SK-N-SH (cell line): ENCODE data around the gene GIGYF1. TPM values are rescaled to one million over a fixed set of nuclear protein-coding genes. Genes with fewer than 3 reads are reported as not detected.
"Not testable (repeated sequence)": the region's sequence is repeated elsewhere in the genome, so short reads cannot be mapped to it uniquely, and the experiment has no call there.

Experiments used
- CTCF ChIA-PET: fragments of 300-600, 350-600 bp; formaldehyde crosslinking; extraction: SDS; loops from one replicate; lab custom pipeline; 2021; lab: Yijun Ruan, JAX
- POLR2A ChIA-PET: fragments of 350-600 bp; sonication (Branson Sonifier 250); formaldehyde crosslinking; extraction: SDS; loops from one replicate; lab custom pipeline; 2020; ENCODE audit warnings: antibody characterized with exemption, inconsistent platforms; lab: Yijun Ruan, JAX
- DNase-seq: peaks from one replicate; pipeline ENCODE4 v3.0.0; 2012
- H2AFZ ChIP-seq: fragments of 200-600 bp; sonication (generic); 2 replicates; pipeline ENCODE4 v1.8.1; 2016; ENCODE audit warnings: antibody characterized with exemption, mild to moderate bottlenecking, low read depth
- H3F3A ChIP-seq: fragments of 200-600 bp; sonication (generic); replicated peaks from 2 replicates; pipeline ENCODE3; 2016; ENCODE audit warnings: antibody characterized with exemption, mild to moderate bottlenecking; ENCODE audit not compliant: insufficient read depth
- H3K27ac ChIP-seq, 2 experiments: fragments of 200-500 bp in 1 of 2; fragments of 200-600 bp in 1 of 2; sonication (Bioruptor generic) in 1 of 2; sonication (generic), shearing (Covaris generic) in 1 of 2; 2 replicates each; pipeline versions ENCODE4 v1.5.1 to v1.6.1; 2014 to 2016; ENCODE audit warnings: low read depth in 2 of 2, inconsistent platforms in 1 of 2, low read length in 1 of 2, mild to moderate bottlenecking in 1 of 2, mixed read lengths in 1 of 2
- H3K27me3 ChIP-seq: fragments of 200-600 bp; sonication (generic), shearing (Covaris generic); 2 replicates; pipeline ENCODE4 v1.6.1; 2016; ENCODE audit warnings: mixed run types; ENCODE audit not compliant: insufficient read depth
- H3K36me3 ChIP-seq, 2 experiments: fragments of 200-500 bp in 1 of 2; fragments of 200-600 bp in 1 of 2; sonication (Bioruptor generic) in 1 of 2; sonication (generic) in 1 of 2; replicated peaks in 1 of 2; 2 replicates each; pipeline versions ENCODE3 to v1.5.1; 2014 to 2016; ENCODE audit warnings: low read length in 1 of 2, mild to moderate bottlenecking in 1 of 2; ENCODE audit not compliant: insufficient read depth in 2 of 2, control insufficient read depth in 1 of 2
- H3K4me1 ChIP-seq, 2 experiments: fragments of 200-500 bp in 1 of 2; fragments of 200-600 bp in 1 of 2; sonication (Bioruptor generic) in 1 of 2; sonication (generic), shearing (Covaris generic) in 1 of 2; 2 replicates each; pipeline versions ENCODE4 v1.5.1 to v1.6.1; 2014 to 2016; ENCODE audit warnings: low read depth in 1 of 2, low read length in 1 of 2, mixed run types in 1 of 2; ENCODE audit not compliant: insufficient read depth in 2 of 2, control insufficient read depth in 1 of 2
- H3K4me2 ChIP-seq: fragments of 200-600 bp; sonication (generic), shearing (Covaris generic); 2 replicates; pipeline ENCODE4 v1.6.1; 2017; ENCODE audit warnings: mixed run types
- H3K4me3 ChIP-seq, 2 experiments: fragments of 200-500 bp in 1 of 2; fragments of 200-600 bp in 1 of 2; sonication (Bioruptor generic) in 1 of 2; sonication (generic), shearing (Covaris generic) in 1 of 2; 2 replicates each; pipeline versions ENCODE4 v1.5.1 to v1.8.1; 2014 to 2016; ENCODE audit warnings: low read depth in 2 of 2, inconsistent platforms in 1 of 2, low read length in 1 of 2, mild to moderate bottlenecking in 1 of 2, mixed read lengths in 1 of 2, moderate library complexity in 1 of 2
- H3K79me2 ChIP-seq: fragments of 200-600 bp; sonication (generic); 2 replicates; pipeline ENCODE4 v1.8.1; 2017; ENCODE audit warnings: mild to moderate bottlenecking; ENCODE audit not compliant: insufficient read depth
- H3K9ac ChIP-seq: fragments of 200-600 bp; sonication (generic); 2 replicates; pipeline ENCODE4 v1.6.1; 2017; ENCODE audit warnings: mixed run types
- H3K9me2 ChIP-seq: fragments of 200-600 bp; sonication (generic); 2 replicates; pipeline ENCODE4 v1.6.1; 2017; ENCODE audit warnings: mixed run types
- H3K9me3 ChIP-seq: fragments of 200-600 bp; sonication (generic); 2 replicates; pipeline ENCODE4 v1.6.1; 2017; ENCODE audit warnings: mixed run types, mild to moderate bottlenecking, moderate library complexity
- H4K20me1 ChIP-seq: fragments of 200-600 bp; sonication (generic); 2 replicates; pipeline ENCODE4 v1.6.1; 2017; ENCODE audit warnings: mild to moderate bottlenecking, mixed run types; ENCODE audit not compliant: insufficient read depth
- ELF1 ChIP-seq: IDR thresholded peaks from 2 replicates; pipeline ENCODE4 v1.4.0; 2012
- EZH2phosphoT487 ChIP-seq: fragments of 200-600 bp; sonication (generic); IDR thresholded peaks from 2 replicates; pipeline ENCODE4 v1.6.1; 2017; ENCODE audit warnings: low read depth, mixed run types, mild to moderate bottlenecking, antibody characterized with exemption, moderate library complexity, borderline replicate concordance
- FOXJ3 ChIP-seq: sonication (generic); formaldehyde crosslinking; IDR thresholded peaks from 2 replicates; pipeline ENCODE4 v1.5.1; 2020; ENCODE audit warnings: mild to moderate bottlenecking, missing genetic modification reagents
- GABPA ChIP-seq: IDR thresholded peaks from 2 replicates; pipeline ENCODE4 v1.4.0; 2012; ENCODE audit warnings: low read depth, mild to moderate bottlenecking
- GATA2 ChIP-seq: sonication (generic); formaldehyde crosslinking; IDR thresholded peaks from 2 replicates; pipeline ENCODE4 v1.5.0; 2020; ENCODE audit warnings: mild to moderate bottlenecking, missing genetic modification reagents
- IRF3 ChIP-seq: fragments of 150-350 bp; IDR thresholded peaks from 2 replicates; pipeline ENCODE4 v1.6.1; 2016; ENCODE audit warnings: mild to moderate bottlenecking, low read depth, low read length
- MAX ChIP-seq: IDR thresholded peaks from 2 replicates; pipeline ENCODE4 v1.4.0; 2012; ENCODE audit warnings: low read depth
- MEF2A ChIP-seq: IDR thresholded peaks from 2 replicates; pipeline ENCODE4 v1.4.0; 2012; ENCODE audit warnings: low read depth, borderline replicate concordance
- MXI1 ChIP-seq: IDR thresholded peaks from 2 replicates; pipeline ENCODE4 v1.6.1; 2012; ENCODE audit warnings: mild to moderate bottlenecking, low read depth, low read length, improper control_type of control experiment
- NFIC ChIP-seq: IDR thresholded peaks from 2 replicates; pipeline ENCODE4 v1.4.0; 2012; ENCODE audit warnings: borderline replicate concordance
- RCOR1 ChIP-seq: fragments of 150-350 bp; IDR thresholded peaks from 2 replicates; pipeline ENCODE4 v1.6.1; 2017; ENCODE audit warnings: antibody characterized with exemption, low read length
- REST ChIP-seq: IDR thresholded peaks from 2 replicates; pipeline ENCODE4 v1.6.1; 2012; ENCODE audit warnings: mild to moderate bottlenecking, low read depth, low read length, moderate library complexity
- RFX5 ChIP-seq: IDR thresholded peaks from 2 replicates; pipeline ENCODE4 v1.6.1; 2012; ENCODE audit warnings: mild to moderate bottlenecking, improper control_type of control experiment, low read length
- RXRA ChIP-seq: IDR thresholded peaks from 2 replicates; pipeline ENCODE4 v1.4.0; 2012; ENCODE audit warnings: low read depth, mild to moderate bottlenecking, borderline replicate concordance
- SMC3 ChIP-seq: IDR thresholded peaks from 2 replicates; pipeline ENCODE4 v1.6.1; 2012; ENCODE audit warnings: low read depth, low read length, improper control_type of control experiment
- TAF1 ChIP-seq: IDR thresholded peaks from 2 replicates; pipeline ENCODE4 v1.6.1; 2012; ENCODE audit warnings: low read depth, mild to moderate bottlenecking, low read length, moderate library complexity, borderline replicate concordance
- TEAD4 ChIP-seq: IDR thresholded peaks from 2 replicates; pipeline ENCODE4 v1.4.0; 2012; ENCODE audit warnings: mild to moderate bottlenecking, borderline replicate concordance; ENCODE audit not compliant: insufficient read depth
- YY1 ChIP-seq: IDR thresholded peaks from 2 replicates; pipeline ENCODE4 v1.4.0; 2012; ENCODE audit warnings: low read depth, mild to moderate bottlenecking
- WGBS: methylation state at CpG from one replicate; pipeline ENCODE4 v1.1.6; 2017; ENCODE audit warnings: low lambda C conversion rate; 5-methylcytosine and 5-hydroxymethylcytosine counted together
- polyA plus RNA-seq, 3 experiments: library from polyadenylated mRNA; depleted of rRNA; stranded (reverse); fragments of >200 nt; gene quantifications; 2 replicates each; pipeline ENCODE4 v1.2.3, GENCODE V29; 2012

GIGYF1 gene
- polyA plus RNA-seq, 1 of the 3 experiments (the other 2 are of a cell fraction) = 19.4 TPM

GRCh38 chr7:100701089-100701488 lies 7.0 kb upstream of the GIGYF1 start:
- WGBS = 80% methylated on average over 3 of the region's 3 CpGs
- H3K4me3 ChIP-seq, H3K9ac ChIP-seq, DNase-seq, H2AFZ ChIP-seq, H4K20me1 ChIP-seq, H3K4me2 ChIP-seq, H3K4me1 ChIP-seq, H3K9me2 ChIP-seq, H3K27ac ChIP-seq, H3K36me3 ChIP-seq, H3K9me3 ChIP-seq, H3K79me2 ChIP-seq: not testable (repeated sequence)
- ChIA-PET POLR2A (interaction anchor here (0.6 kb wide), 1 partner anchor 240 kb away, joined by 7 read pairs; no protein-coding TSS in a partner anchor), CTCF (interaction anchor here (1.2 to 17.6 kb wide), 6 partner anchors 8 to 150 kb away, joined by 5 to 344 read pairs (median 80); partner anchors contain the start of genes EPHB4, EPO, GIGYF1 and SLC12A9)
- peaks cover 13% of the 10 kb centered on the region; the same call in 1 of the 2 replicates for H3K27me3 ChIP-seq
- peaks cover 17% of the 10 kb centered on the region for H3F3A ChIP-seq

GRCh38 chr7:100699018-100699417 lies 5.0 kb upstream of the GIGYF1 start:
- Histone ChIP-seq H3K4me1 (no peaks in the 10 kb centered on the region), H3K4me3 (no peak overlapping the region), H3K9me3 (no peaks in the 10 kb centered on the region), H3K36me3 (no peaks in the 10 kb centered on the region), H3K9ac (no peak overlapping the region), H3K79me2 (no peaks in the 10 kb centered on the region), H3F3A (peaks cover 18% of the 10 kb centered on the region)
- WGBS = 27% methylated on average over 6 of the region's 6 CpGs
- CTCF ChIA-PET = interaction anchor here (0.7 to 5.0 kb wide), 5 partner anchors 26 to 153 kb away, joined by 3 to 23 read pairs (median 4); partner anchors contain the start of gene SLC12A9
- no peak for TF ChIP-seq ELF1
- TF ChIP-seq GABPA = no peak
- no peak for TF ChIP-seq REST
- no peak for TF ChIP-seq EZH2phosphoT487
- TF ChIP-seq RCOR1 = no peak
- no peak for TF ChIP-seq GATA2
- no peak for TF ChIP-seq SMC3
- TF ChIP-seq IRF3 = no peak
- TF ChIP-seq TAF1 = no peak
- TF ChIP-seq TEAD4 = no peak
- no peak for TF ChIP-seq NFIC
- no peak for TF ChIP-seq MXI1
- TF ChIP-seq FOXJ3 (CRISPR knock-in tag) = no peak
- no peak for TF ChIP-seq YY1
- TF ChIP-seq MEF2A = no peak
- TF ChIP-seq MAX = no peak
- no peak for TF ChIP-seq RFX5
- no peak for TF ChIP-seq RXRA
- TF ChIP-seq, all 33 proteins: peak for 0
- no peak for DNase-seq
- Histone ChIP-seq H3K9me2 (no peaks in the 10 kb centered on the region), H3K27ac (no peak overlapping the region), H4K20me1 (no peaks in the 10 kb centered on the region), H2AFZ (no peak overlapping the region), H3K27me3 (peaks cover 13% of the 10 kb centered on the region; the same call in 1 of the 2 replicates), H3K4me2 (no peak overlapping the region)
- POLR2A ChIA-PET = no interaction called here
